ENCODE results near the gene GLYATL1. TPM values are rescaled to one million over a fixed set of nuclear protein-coding genes. Genes with fewer than 3 reads are reported as not detected.

GLYATL1 gene
- total RNA-seq, 1 donor from 2014 or later: 1.9 TPM

- H3K27ac Mint-ChIP-seq (ENCODE audit: unreplicated experiment): no peak overlapping the region
- DNase-seq (ENCODE audit: low read depth, low spot score): no peak
- no peaks in the 10 kb centered on the region for H3K4me1 Mint-ChIP-seq
- H3K36me3 Mint-ChIP-seq (ENCODE audit: low read depth): peaks cover 4% of the 10 kb centered on the region
- peaks cover 15% of the 10 kb centered on the region for H3K27me3 Mint-ChIP-seq (ENCODE audit: low read depth)
- peaks cover 3% of the 10 kb centered on the region for H3K9me3 Mint-ChIP-seq
- no peak overlapping the region for H3K4me3 Mint-ChIP-seq
- no peak for TF ChIP-seq CTCF (conservative IDR thresholded peaks at IDR 0.05)
Measured at GRCh38 chr11:58914821-58915543, 24.3 kb upstream of the GLYATL1 start.

- peaks cover 8% of the 10 kb centered on the region for H3K27me3 Mint-ChIP-seq (ENCODE audit: low read depth)
- no peak for DNase-seq (ENCODE audit: low read depth, low spot score)
- H3K4me3 Mint-ChIP-seq: no peak overlapping the region
- H3K4me1 Mint-ChIP-seq: no peaks in the 10 kb centered on the region
- H3K9me3 Mint-ChIP-seq: peaks cover 3% of the 10 kb centered on the region
- TF ChIP-seq CTCF (conservative IDR thresholded peaks at IDR 0.05): no peak
- no peak overlapping the region for H3K27ac Mint-ChIP-seq (ENCODE audit: unreplicated experiment)
- peaks cover 4% of the 10 kb centered on the region for H3K36me3 Mint-ChIP-seq (ENCODE audit: low read depth)
Measured at GRCh38 chr11:58916637-58917036, 22.7 kb upstream of the GLYATL1 start.

- Mint-ChIP-seq H3K4me1 (no peaks in the 10 kb centered on the region), H3K36me3 (ENCODE audit: low read depth) (peaks cover 4% of the 10 kb centered on the region), H3K4me3 (no peak overlapping the region), H3K27me3 (ENCODE audit: low read depth) (peaks cover 4% of the 10 kb centered on the region), H3K27ac (ENCODE audit: unreplicated experiment) (no peak overlapping the region), H3K9me3 (peaks cover 3% of the 10 kb centered on the region)
- no peak for TF ChIP-seq CTCF (conservative IDR thresholded peaks at IDR 0.05)
- DNase-seq (ENCODE audit: low read depth, low spot score): no peak
Measured at GRCh38 chr11:58917159-58917783, 22.0 kb upstream of the GLYATL1 start.

- Mint-ChIP-seq H3K9me3 (peaks cover 3% of the 10 kb centered on the region), H3K27ac (ENCODE audit: unreplicated experiment) (no peak overlapping the region), H3K36me3 (ENCODE audit: low read depth) (peaks cover 4% of the 10 kb centered on the region), H3K4me1 (peaks cover 6% of the 10 kb centered on the region), H3K4me3 (no peak overlapping the region), H3K27me3 (ENCODE audit: low read depth) (peaks cover 5% of the 10 kb centered on the region)
- no peak for DNase-seq (ENCODE audit: low read depth, low spot score)
- no peak for TF ChIP-seq CTCF (conservative IDR thresholded peaks at IDR 0.05)
Measured at GRCh38 chr11:58919561-58919960, 19.7 kb upstream of the GLYATL1 start.

GRCh38 chr11:58919980-58920379 lies 19.3 kb upstream of the GLYATL1 start:
- Mint-ChIP-seq H3K4me3 (no peak overlapping the region), H3K4me1 (peaks cover 6% of the 10 kb centered on the region), H3K27me3 (ENCODE audit: low read depth) (peaks cover 5% of the 10 kb centered on the region), H3K36me3 (ENCODE audit: low read depth) (peaks cover 4% of the 10 kb centered on the region), H3K27ac (ENCODE audit: unreplicated experiment) (no peak overlapping the region), H3K9me3 (peaks cover 3% of the 10 kb centered on the region)
- DNase-seq (ENCODE audit: low read depth, low spot score): no peak
- TF ChIP-seq CTCF (conservative IDR thresholded peaks at IDR 0.05): no peak
